OCI-M2 (cell line): Measurements from ENCODE around the gene CTAG1B.
"Not testable (repeated sequence)": the region's sequence is repeated elsewhere in the genome, so short reads cannot be mapped to it uniquely, and the experiment has no call there.

Experiments used
- DNase-seq: peaks from one replicate; lab custom pipeline; 2025; ENCODE audit not compliant: unreplicated experiment; lab: John Stamatoyannopoulos, UW

CTAG1B gene

DNA sequence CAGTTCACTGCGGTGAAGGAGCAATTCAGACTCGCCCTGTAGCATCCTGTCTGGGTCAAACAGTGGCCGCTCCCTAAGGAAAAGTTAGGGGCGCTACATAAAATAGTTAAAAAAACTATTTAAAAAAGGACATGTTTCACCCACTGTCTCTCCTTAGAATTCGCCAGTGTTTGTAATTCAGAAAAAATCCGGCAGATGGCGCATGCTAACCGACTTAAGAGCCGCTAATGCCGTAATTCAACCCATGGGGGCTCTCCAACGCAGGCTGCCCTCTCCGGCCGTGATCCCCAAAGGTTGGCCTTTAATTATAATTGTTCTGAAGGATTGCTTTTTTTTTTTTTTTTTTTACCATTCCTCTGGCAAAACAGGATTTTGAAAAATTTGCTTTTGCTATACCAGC lies 28.7 kb downstream of the CTAG1B start:
- not testable (repeated sequence) for DNase-seq

GRCh38 chrX:154584585-154585183 lies 34.4 kb downstream of the CTAG1B start, which contains the start of gene CTAG1A:
CTAG1A (plus strand) TSS chrX:154585133; CDS start chrX:154585207, 74 bp downstream.
- DNase-seq = not testable (repeated sequence)

DNA sequence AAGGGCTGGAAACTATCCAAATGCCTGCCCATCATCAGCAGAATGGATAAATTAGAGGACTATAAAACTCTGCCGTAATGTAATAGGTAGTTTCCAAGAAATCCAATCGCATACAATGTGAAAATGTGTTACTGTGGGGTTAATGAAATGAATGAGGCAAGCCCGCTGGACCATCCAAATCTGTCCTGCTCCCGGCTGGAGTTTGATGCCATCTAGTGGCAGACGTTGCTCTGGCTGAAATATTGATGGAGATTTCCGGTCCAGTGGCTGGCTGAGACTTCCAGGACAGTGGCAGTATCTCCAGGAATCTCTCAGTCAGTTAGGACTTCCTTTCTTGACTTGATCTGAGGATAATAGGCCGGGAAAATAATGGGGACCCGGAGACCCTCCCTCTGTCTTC lies 36.1 kb downstream of the CTAG1B start:
- DNase-seq = not testable (repeated sequence)

GRCh38 chrX:154575076-154575475 lies 44.0 kb downstream of the CTAG1B start:
- not testable (repeated sequence) for DNase-seq

DNA sequence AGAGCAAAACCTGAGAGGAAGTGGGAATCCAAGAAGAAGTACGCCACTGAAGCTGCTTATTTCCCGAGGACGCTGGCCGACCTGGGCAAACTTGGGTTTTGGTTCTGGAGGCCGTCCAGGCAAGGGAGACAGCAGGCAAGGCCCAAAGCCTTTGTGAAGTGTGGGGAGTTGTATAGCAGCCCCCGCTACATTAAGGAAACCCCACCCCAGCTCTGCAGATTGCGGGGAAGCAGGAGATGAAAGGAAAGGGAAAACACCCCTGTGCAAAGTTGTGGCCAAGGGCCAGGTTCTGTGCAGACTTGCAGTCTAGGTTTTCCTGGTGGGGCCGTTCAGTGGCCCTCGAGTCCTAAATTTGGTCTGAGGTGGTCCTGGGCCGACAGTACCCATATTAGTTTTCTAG lies 46.0 kb downstream of the CTAG1B start:
- DNase-seq = not testable (repeated sequence)

GRCh38 chrX:154570361-154570760 lies 48.7 kb downstream of the CTAG1B start:
- not testable (repeated sequence) for DNase-seq
